ENCODE results near the gene AXDND1.

- TF ChIP-seq CTCF (IDR thresholded peaks at IDR 0.05): no peak
- no peak for TF ChIP-seq POLR2A (IDR thresholded peaks at IDR 0.05)
Measured at GRCh38 chr1:179558078-179558477, 192.3 kb downstream of the AXDND1 start.
